Retina (tissue), 1 donor: ENCODE measurements around the gene B3GALT4.

Experiments
- DNase-seq: peaks from one replicate; pipeline ENCODE4 v3.0.0-alpha.2; 2016

B3GALT4 gene

GRCh38 chr6:33292996-33293682 lies 16.2 kb downstream of the B3GALT4 start:
- DNase-seq = no peak

GRCh38 chr6:33294086-33294823 lies 17.3 kb downstream of the B3GALT4 start:
- DNase-seq = no peak

DNA sequence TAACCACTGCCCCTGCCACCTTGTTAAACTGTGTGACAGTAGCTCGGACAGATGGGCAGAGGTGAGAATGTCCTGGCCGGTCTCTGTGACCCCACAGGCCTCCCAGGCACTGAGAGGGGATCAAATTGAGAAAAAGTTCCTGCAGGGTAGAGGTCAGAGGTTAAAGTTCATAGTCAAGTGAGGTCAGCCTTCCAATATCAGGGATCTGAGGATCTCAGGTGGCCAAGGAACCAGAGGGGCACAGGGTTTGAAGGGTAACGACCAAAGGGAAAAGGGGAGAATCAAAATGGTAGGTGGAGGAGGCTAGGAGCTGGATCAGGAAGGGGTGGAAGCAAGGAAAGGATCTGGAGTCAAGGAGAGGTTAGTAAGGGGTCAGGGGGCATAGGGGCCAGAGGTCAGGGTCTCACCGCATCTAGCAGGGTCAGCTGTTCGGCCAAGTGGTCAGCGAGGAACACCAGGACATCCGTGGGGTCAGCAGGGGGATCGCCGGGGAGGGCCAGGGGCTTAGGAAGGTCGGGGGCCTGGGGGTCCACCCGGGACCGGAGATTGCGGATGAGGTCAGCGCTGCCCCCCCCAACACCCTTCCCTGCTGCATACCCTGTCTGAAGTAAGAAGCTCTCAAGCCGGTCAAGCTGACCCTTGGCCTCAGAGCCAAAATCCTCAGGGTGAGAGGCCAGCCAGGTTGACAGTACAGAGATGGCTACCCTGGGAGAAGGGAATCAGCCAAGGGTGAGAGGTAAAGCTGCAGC lies 18.9 kb downstream of the B3GALT4 start:
- no peak for DNase-seq

- DNase-seq = no peak
Observed at GRCh38 chr6:33296797-33297405, 20.0 kb downstream of the B3GALT4 start.

DNA sequence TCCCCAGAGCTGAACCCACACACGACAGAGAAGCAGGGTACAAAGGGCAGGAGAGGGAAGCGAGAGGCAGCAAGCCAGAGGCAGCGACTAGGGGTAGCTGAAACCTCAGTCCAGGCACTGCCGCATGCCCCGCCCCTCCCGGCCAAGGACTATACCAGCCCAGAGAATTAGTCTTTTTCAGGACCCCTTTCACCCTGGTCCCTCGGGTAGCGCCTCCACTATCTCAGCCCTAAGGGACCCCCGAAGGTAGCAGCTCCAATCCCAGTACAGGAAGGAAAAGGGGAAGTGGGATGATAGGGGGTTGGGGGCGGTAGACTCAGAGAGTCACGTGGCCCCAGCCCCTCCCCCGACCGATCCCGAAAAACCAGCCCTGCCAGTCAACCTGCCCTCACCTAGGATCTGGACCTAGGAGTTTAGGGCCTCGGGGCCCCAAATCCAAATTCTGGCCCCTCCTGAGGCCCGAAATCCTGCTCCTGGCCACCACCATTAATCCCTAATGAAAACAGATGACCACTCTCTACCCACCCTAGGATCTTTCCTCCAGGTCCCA lies 20.6 kb downstream of the B3GALT4 start:
- peak; percentile 19 for DNase-seq

- peak; percentile 49 for DNase-seq
Observed at GRCh38 chr6:33297956-33298772, 21.2 kb downstream of the B3GALT4 start.

DNA sequence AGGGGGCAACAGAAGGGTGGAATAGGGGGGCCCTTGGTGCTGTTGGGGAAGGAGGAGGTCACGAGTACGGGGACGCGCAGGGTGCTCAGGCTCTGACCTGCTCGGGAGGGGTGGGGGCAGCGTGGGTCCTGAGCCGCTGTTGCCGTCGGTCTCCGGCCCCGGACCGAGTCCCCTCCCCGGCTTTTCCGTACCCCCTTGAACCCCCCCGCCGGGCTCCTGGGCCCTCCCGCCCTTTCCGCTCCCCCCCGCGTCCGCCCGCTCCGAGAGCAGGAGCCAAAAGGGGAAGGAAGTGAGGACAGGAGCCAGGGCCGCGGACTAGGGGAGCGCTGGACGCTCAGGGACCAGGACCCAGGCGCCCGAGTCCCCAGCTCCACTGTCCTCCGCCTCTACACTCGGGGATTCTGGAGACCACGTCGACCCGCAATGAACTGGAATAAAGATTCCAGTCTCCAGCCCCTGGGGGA lies 21.9 kb downstream of the B3GALT4 start, which contains the start of gene RGL2:
TSS of gene RGL2 (minus strand) at position 170 of the 464 bp plus-strand sequence. CDS start 332 bp downstream, outside the sequence.
- no peak for DNase-seq

DNA sequence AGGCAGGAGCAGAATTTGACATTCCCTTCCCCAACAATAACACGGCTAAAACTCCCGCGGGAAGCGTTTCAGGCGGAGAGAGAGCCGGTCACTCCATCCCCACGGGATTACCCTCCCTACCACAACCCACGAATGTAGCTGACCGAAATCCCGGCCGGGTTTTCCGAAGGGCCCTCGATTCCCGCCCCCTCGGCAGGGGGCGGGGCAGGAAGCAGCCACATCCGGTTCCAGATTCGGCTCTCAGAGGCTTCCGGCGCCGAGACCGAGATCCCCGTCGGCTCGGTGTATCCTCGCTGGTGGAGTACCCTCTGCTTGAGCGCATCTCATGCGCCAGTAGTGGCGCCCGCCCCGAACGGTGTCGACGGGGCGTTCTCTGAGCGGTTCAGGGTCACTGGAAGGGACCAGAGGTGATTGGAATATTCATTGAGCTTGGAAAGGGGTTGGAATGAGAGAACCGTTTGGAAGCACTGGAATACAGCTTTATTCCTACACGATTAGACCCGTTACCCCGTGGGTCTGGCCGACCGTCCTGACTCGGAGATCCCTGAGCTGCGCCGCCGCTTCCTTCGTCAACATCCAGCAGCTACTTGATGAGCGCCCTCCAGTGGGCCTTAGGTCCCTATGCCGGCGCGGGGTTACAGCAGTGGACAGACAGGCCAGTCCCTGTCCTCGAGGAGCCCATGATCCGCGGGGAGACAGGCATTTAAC lies 22.5 kb downstream of the B3GALT4 start:
- peak; percentile 96 for DNase-seq

DNA sequence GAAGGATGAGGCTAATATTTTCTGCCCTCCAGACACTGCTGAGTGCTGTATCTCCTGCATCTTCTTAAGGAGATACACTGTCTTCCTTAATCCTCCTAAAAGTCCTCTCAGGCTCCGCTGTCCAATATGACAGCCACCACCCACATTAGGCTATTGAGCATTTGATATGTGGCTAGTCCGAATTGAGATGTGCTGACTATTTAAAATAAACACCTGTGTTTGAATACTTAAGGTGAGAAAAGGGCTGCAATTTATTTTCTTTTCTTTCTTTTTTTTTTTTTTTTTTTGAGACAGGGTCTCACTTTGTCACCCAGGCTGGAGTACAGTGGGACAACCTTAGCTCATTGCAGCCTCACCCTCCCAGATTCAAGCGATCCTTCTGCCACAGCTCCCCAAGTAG lies 25.0 kb downstream of the B3GALT4 start:
- no peak for DNase-seq

GRCh38 chr6:33304216-33304615 lies 27.3 kb downstream of the B3GALT4 start:
- no peak for DNase-seq

- DNase-seq = no peak
Observed at GRCh38 chr6:33305052-33305451, 28.1 kb downstream of the B3GALT4 start.

DNA sequence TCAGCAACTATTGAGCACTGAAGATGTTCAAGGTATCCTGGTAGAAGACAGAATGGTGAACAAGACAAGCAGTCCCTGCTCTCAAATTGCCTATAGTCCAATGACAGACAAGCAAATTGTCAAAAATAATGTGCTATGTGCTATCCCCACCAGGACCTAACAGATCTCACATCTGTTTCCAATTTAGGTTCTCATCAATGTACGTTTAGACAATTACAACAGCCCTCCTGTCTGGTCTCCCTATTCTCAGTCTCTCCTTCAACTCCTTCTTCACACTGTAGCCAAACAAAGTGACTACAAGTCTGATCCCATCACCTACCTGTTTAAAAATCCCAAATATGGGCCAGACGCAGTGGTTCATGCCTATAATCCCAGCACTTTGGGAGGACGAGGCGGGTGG lies 29.4 kb downstream of the B3GALT4 start:
- no peak for DNase-seq

GRCh38 chr6:33312361-33313104 lies 35.6 kb downstream of the B3GALT4 start:
- DNase-seq = no peak

DNA sequence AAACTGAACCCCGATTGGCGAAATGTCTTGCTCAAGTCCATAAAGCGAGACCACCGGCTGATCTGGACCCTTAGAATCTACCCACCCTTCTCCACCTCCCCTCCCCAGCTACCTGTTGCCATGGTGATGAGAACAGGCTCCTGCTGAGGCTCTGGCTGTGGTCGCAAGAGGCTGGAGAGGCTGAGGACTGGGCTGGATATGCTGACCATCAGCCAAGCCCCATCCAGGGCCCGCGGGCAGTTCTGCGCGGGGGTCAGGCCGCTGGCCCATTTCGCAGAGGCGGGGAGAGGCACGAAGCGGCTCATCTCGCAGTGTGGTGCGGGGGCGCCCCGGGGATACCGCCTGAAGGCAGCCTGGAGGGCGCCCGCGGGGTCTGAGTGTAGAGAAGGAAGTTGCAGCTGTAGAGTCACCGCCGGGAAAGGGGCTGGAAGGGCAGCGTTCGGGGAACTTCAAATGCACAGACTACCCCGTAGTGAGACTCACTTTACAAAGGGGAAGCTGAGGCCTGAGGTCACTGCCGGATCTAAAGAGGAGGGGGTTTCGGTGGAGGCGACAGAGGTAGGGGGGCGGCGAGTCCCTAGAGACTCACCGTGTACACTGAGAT lies 36.3 kb downstream of the B3GALT4 start:
- DNase-seq = peak; percentile 77

DNA sequence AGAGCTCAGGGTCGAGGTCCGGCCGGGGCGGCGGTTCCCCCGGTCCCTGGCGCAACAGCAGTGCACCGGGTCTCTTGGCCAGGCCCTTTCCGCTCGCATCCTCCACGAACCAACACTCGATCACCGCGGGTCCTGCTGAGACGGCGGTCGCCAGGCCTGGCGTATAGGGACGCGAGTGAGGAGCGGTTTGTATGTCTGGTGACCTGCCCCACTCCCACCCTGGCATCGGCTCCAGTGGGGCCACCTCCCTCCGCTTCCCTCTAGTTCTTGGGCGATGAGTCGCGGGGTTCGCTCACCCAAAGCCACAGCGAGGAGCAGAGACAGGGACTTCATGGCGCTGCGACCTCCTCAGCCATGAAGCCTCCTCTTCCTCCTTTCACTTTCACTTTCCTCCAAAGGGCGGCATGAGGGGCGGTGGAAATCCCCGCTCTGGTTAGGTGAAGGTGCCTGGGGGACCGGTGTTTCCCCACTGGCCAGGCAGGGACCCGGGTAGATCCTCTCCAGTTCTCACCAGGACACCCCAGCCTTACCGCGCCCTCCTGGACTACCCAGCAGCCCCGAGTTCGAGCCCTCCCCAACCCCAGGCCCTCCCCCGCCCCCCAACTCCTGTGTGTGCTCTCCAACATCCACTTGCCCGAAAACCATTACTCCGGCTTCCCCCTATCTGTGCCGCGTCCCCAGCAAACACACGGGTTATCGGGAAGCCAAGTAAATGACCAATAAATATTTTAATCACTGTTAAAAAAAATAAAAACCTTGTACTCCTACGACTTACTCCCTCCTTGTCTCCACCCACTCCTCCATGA lies 37.0 kb downstream of the B3GALT4 start, which contains the start of gene TAPBP:
TSS of gene TAPBP (minus strand) at position 370 of the 806 bp plus-strand sequence. CDS start at position 333, 37 bp downstream.
- DNase-seq = peak; percentile 84

DNA sequence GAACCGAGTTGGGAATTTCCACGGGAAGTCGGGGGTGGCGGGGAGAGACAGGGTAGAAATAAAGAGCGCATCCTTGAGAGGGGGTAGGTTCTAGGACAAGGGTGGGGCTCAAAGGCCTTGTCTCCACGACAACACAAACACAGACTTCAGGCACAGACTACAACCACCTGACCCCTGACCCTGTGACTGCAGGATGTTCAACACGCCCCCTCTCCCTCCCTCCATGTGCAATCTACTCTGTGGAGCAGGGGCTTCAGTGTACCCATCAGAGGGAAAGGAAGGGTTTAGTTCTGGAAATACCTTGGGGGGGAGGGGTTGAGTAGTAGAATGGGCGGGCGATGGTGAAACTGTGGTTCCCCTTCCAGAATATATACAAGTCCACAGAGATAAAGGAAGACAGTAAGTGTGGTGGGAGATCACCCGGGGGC lies 37.6 kb downstream of the B3GALT4 start:
- peak; percentile 40 for DNase-seq

GRCh38 chr6:33314943-33315792 lies 38.2 kb downstream of the B3GALT4 start:
- peak; percentile 20 for DNase-seq
